CD4-positive, alpha-beta T cell treated with Interleukin-17A for 4 hours (primary cell): ENCODE measurements around the gene TLR5.

Experiments used
- DNase-seq: peaks from one replicate; pipeline ENCODE4 v3.0.0-alpha.2; 2020; ENCODE audit warnings: mixed read lengths

Gene TLR5

DNA sequence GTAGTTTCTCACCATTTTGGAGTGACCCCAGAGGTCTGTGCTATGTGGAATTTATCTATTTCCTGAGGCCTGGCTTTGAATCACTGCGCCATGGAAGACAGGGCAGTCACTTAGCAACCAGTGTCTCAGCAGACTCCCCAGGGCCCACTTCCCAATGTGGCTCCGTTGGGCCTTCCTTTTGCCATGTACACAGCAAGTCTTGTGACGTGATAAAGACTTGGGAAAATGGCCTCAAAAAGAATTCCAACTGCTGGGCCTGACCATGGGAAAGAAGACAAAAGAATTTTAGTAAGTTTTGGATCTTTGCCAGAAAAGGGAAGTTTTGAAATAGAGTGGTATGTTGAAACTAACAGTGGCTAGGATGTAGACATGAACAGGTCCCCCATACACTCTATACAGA lies 36.2 kb downstream of the TLR5 start:
- DNase-seq = no peak

DNA sequence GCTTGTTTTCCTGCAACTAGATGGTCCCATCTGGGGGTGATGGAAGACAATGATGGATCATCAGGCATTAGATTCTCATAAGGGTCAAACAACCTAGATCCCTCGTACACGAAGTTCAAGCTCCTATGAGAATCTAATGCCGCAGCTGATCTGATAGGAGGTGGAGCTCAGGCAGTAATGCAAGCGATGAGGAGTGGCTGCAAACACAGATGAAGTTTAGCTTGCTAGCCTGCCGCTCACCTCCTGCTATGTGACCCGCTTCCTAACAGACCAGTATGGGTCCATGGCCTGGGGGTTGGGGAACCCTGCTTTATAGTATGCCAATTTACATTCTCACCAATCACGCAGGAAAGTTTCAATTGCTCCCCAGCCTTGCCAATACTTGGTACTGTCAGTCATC lies 37.5 kb downstream of the TLR5 start:
- DNase-seq = no peak

DNA sequence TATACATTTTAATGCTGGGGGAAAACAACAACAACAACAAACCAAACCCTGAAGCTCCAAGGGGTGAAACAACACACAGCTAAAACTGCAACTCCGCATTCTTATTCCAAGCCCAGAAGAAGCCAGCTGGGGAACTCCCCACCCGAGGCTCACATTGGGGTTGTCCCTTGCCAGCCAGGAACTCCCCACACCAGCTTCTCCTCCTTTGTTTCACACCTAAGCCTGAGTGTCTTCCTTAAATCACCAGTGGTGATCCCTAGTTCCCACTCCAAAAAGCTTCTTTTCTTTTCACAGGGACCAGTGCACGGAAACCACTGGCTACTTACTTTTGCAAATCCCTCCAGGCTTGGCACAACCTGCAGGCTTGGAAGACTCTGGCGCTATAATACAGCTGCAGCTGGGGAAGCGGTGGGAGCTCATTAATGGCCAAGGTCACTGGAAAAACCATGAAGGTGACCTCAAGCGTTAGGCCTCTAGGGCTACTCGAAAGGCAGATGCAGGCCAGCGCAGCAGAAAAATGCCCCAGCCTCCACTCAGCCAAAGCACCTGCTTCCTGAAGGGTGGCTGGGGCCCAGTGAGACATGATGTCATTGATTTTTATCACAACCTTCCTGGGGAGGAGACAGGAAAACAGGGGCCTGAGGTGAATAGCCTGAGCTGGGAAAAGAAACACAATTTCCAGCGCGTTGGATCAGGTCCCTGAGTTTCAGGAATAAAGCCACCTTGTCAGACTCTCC lies 40.1 kb downstream of the TLR5 start:
- DNase-seq = no peak

DNA sequence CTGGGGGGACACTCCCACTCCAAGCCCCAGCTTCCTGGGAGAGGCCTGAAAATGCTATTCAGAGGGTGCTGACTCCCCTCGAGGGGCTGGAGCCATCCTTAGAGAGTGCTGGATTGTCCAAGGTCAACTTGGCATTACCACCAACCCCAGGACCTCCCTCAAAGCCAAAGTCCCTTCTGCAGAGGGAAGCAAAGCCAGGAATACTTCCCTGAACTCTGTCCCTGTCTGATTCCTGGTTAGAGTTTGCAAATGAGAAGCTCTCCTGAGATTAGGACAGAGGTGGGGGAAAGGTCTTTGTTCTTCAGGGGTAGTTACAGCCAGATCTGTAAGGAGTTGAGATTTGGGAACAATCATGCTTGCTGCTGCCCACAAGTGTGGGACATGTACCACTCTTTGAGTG lies 45.3 kb downstream of the TLR5 start:
- no peak for DNase-seq

DNA sequence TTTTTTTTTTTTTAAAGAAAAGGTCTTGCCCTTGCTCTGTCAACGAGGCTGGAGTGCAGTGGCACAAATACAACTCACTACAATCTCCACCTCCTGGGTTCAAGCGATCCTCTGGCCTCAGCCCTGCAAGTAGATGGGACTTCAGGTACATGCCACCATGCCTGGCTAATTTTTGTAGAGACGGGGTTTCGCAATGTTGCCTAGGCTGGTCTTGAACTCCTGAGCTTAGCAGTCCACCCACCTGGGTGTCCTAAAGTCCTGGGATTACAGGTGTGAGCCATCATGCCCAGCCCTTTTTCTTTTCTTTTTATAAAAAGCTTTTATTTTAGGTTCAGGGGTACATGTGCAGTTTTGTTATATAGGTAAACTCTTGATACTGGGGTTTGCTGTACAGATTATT lies 47.2 kb downstream of the TLR5 start:
- DNase-seq = no peak

DNA sequence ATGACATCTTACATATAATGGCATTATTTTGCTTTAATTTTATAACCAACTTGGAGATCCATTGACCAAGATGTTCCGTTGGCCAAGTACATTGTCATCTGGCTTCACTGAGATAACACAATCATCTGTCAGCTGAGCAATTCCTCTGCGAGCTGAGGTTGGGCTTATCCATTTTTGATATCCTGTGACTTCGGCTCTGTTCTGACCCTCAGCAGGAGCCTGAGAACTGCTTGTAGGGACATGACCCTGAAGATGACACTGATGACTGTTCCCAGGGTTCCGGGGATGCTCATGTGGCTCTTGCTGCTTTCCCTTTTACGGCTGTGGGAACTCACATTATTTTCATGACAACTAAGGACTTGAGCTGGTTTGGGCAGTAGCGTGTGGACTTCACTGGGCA lies 51.2 kb downstream of the TLR5 start:
- DNase-seq = no peak

DNA sequence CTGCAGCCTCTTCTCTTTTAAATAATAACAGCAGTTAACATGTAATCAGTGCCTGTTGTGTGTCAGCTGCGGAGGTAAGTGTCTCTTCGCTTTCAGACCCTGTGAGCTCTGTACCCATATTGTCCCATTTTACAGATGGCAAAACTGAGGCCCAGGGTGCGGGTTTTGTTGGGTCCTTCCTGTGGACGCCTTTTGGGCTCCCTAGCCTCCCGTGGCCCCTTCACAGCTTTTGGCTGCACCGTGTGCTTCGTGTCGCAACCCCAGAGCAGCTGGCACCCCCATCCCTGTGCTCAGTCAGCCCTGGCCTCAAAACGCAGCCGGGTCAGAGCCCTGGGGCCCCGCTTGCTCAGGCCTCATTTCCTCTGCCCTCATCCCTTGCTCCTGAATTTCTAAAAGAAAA lies 53.8 kb downstream of the TLR5 start:
- DNase-seq = no peak

DNA sequence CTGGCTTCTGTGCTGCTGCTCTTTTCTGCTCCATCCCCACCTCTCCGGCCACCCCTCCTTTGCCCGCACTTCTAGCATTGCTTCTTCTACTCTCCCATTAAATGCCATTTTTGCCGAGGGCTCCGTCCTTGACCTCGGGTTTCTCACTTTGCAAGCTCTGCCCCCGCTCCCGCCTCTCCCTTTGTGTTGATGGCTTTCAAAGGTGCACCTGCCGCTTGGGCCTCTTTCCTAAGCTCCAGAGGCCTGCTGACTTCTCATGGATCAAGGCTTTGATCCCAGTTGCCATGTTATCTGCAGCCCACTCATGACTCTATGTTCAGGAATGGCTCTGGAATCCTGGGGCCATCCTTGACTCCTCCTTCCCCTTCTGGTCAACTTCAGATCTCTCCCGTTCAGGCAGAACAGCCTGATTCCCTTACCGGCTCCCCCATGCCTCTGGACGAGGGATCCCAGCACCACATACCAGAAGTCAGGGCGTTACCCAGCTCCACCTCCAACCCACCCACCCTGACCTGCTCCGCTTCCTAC lies 54.3 kb downstream of the TLR5 start:
- no peak for DNase-seq

DNA sequence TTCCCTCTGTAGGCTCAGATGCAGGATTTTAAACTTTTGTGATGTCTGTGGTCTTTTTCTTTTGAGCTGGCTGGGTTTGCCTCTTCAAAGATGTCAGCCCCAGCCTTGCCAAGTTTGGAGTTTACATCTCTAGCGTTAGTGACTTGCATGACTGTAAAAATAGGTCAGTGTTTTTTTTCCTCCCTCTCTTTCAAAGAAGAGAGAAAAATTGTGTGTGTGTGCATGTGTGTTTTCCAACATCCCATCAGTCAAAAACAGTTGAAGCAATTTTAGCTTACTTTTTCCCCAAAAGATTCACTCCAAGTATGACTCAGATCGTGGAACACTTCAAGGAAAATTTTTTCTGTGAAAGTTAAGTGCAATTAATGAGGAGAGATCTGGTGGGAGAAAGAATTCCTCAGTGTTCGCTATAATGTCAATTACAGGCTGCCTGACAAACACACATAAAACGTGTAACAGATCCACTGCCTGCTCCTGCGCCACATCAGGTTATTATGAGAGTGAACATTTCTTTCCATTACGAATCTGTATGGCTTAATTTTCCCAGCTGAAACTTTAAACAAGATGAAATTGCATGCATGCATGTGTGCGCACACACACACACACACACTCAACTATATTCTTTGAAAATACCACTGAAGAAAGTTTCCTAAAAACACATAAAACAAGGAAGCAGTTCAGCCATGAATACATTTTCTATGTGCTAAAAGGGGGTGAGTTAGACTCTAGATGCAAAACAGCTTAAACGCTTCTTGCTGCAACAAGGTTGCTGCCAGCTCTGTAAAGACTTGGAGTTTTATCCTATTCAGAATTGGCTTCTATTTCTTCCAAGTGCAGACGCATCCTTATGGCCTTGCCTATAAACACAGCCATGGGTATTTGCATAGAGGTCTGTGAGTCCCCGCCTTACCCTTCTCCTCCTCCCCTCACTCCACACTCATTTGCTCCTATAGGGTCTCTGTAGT lies 55.5 kb downstream of the TLR5 start:
- DNase-seq = no peak

DNA sequence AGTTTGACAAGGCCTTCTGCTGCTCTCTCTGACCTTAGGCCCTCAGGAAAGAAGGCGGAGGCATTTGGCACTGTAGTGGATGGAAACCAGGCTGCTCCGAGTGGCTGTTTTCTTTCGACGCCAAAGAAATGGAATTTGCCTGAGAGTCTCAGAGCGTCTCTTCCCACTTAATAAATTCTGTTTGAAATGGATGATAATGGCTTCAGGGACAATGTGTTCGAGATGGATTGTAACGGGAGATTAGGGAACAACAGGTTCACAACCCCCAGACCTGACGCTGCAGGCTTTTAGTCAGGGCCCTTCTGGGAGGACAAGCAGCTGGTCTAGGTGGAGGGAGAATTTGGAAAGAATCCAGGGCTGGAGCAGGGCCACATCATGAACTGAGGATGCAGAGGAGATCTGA lies 58.6 kb downstream of the TLR5 start:
- DNase-seq = no peak

DNA sequence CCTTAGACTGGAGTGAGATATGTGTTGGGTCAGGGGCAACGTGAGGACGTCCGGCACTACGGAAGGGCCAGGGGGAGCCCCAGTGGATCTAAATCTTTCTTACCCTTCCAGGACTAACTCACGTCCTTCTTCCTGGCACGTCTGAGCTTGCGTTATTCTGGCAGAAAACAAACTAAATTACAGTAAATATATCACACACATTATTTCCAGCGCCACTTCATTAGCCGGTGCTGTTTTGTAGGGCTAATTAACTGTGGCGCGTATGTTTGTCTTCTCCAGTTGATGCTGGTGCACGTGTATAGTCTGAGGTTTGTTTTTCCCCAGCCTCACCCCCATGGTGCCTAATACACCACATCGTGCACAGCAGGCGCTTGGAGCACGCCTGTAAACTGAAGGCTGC lies 59.2 kb downstream of the TLR5 start:
- no peak for DNase-seq

DNA sequence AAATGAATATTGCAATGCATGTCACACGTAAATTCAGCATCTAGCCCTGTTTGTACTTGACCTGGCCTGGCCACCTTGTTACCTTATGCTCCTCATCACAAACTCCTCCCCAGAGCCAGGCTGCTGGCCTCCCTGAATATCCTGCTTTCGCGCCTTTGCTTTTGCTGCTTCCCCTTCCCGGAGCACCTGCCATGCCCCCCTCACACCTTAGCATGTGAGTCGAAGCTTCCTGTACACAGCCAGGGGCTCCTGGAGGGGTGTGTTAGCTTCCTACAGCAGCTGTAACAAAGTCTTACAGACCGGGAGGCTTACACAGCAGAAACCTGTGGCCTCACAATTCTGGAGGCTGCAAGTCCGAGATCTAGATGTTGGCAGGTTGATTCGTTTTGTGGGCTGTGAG lies 60.1 kb downstream of the TLR5 start:
- no peak for DNase-seq

DNA sequence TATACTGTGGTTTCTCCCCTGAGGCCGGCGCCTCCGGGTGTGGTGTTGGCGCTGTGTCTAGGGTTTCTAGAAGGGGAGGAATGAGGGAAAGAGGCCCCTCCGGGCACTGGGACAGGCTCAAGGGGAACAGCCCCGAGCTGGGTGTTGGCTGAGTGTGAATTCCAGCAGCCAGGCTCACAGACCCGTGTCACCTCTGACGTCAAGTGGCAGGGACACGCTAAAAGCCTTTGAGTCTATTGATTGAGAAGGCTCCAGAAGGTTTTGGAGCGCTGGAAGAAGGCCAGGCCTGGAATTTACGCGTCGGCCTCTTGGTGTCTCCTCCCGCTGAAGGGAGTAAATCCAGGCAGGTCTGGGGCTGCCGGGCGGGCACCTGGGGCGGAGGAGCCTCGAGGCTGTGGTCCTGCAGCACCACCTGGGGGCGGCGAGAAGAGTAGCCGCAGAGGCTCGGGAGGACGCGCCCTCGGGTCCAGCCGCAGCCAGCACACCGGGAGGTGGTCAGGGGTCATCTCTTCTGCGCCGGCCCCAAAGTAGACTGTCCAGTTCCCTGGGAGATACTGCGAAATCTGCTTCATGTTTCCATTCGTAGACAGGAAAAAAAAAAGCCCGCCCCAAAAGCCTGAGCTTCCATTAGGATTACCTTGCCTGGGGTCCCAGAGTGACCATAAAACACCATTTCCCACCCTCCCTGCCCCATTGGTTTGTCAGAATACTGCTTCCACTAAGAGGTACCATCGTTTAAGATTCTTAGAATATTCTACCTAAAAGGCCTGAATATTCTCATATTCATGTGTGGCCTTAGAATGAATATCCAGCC lies 61.7 kb downstream of the TLR5 start:
- DNase-seq = peak; percentile 78

DNA sequence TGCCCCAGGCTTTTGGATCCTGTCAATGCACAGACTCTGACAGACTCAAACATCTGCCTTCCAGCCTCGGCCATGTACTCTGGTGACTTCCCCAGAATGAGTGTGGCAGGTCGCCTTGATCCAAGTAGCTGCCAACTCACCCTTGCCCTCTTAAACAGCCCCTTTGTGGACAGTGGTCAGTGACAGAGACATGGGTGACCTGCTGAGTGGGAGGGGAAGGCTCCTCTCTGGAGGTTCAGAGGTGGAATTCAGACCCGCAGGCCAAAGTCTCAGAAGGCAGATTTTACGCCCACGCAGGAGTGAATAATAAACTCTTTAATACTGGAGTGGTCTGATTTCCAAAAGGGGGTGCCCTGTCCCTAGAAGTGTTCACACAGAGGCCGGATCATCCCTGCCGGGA lies 63.5 kb downstream of the TLR5 start:
- no peak for DNase-seq

DNA sequence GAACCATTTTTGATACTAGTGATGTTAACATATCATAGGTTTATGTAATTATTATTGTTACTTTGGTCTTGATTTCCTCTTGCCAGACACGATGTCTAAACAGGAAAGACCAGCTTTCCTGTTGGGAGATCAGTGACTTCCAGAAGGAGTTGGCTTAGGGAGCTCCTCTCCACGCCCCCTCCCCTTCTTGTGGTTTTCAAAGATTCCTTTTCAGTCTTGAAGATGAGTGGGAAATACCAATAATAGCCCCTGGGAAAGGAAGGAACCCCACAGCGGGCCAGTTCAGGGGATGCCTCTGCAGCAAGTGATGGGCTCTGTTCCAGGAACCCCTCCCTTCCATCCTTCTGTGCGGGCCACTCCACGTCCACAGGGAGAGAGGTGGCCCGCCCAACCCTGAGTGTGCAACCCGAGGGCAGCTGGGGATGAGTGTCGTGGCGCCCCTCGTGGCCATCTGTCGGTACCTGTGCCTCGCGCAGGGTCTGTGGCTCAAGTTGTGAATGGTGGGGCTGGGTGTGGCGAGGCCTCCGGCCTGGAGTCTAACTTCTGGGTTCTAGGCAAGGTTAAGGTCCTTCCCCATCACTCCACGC lies 65.7 kb downstream of the TLR5 start:
- no peak for DNase-seq

DNA sequence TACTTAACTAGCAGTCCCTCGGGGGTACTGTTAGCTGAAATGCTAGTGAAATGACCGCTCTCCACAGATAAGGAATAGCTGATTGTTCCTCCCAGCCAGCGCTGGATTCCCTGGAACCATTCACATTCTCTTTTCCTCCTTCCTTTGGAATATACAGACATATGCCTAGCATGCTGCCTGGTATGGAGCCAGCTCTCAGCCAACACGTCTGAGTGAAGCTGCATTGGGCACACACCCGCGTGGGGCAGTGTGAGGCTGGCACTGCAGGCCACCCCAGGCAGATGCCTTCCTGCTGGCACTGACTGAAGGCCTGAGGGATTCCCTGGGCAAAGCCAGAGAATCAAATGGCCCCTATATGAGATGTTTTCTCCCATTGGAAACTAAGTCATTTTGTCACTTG lies 66.7 kb downstream of the TLR5 start:
- DNase-seq = no peak

DNA sequence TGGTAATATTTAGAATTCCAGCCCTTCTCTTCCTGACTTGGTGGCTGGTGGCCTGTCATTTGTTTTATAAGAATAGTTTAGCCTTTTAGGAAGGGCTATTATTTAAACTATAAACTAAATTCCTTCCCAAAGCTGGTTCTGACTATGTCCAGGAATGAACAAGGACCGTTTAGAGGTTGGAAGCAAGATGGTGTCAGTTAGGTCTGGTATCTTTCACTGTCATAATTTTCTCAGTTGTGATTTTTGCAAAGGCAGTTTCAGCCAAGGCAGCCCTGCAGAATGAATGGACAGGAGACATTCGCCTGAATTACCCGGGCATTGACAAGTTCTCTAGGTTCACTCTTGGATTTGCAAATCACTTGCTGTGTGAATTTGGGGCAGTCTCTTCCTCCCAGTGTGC lies 67.2 kb downstream of the TLR5 start:
- DNase-seq = no peak

DNA sequence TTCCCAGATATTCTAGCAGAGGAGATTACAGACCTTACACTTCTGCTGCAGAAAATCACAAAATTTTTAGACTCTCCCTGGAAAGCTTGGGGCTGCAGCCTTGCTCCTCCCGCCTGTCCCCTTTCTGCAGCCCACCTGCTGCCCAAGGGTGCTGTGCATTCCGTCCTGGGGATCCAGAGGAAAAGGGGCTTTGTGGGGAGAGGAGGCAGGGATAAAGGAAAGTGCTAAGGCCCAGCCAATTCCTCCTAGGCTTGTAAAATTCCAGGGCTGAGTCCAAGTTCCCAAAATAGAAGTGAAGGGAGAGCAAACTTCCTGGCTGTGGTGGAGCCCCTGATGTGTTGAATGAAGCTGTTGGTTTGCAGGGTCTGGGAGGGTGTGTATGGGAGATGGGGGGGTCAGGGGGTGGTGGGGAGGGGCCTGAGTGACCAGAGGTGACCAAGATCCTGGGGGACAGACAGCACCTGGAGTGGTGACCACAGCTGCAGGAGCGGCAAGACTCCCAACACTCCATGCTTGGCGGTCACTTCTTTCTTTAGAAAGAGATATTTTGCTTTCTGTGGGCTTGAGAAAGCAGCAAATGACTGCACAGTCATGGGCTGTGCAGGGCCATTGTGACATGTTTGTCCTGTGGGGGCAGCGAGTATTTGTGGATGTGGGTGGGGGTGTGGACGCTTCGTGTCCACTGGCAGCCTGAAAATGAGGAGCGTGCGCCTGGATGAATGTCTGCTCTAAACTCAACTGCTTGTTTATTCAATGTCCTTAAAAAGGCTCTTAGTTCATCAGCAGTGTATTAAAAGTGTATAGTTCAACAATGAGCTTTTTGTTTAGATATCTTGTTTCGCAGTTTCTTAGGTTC lies 68.4 kb downstream of the TLR5 start:
- DNase-seq = no peak

DNA sequence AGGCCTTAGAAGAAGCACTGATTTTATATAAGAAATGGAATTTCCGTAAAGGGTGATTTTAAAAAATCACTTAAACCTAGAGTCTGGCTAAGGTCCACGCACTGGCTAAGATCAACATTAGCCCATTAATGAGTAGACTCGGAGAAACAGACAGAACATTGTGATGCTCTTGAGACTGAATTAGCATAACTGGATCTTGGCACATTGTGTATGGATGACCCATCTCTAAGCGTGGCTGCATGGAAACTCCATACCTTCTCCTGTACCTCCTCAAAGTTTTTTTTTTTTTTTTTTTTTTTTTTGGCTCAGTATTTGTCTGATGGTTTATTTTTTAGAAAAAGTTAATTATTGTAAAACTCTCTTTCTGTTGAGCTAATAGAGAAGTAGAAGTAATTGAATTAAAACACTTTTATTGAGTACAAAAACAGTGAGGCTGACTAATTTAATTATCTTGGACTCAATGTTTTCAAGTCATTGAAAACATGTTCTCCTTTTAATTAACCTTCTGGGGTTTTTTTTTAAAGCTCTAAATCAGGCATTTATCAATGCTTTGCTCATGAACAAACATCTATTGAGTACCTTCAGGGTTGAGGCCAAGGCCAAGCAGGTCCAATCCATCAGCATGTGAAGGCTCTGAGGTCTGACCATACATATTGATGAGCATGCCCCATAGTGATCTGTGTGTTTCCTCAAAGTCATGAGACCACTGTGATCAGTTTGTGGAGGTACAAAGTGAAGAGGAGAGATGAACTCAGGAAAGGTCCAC lies 74.0 kb downstream of the TLR5 start:
- DNase-seq = no peak

DNA sequence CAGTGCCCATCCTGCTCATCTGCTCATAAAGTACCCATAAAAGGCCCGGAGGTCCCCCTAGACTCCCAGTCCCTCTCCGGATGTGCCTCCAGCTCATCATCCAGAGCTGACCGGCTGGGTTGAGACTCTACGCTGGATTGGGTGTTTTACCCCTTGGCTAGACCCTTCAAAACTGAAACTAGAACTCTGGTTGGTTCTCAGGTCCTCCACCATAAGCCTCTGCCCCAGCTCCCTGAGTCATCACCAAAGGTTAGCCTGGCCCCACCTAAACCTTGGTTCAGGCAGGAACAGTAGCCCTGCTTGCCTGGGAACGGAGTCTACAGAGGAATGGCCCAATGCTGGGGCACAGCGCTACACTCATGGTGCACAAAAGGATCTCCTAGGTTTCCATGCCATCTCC lies 75.1 kb downstream of the TLR5 start:
- DNase-seq = no peak

DNA sequence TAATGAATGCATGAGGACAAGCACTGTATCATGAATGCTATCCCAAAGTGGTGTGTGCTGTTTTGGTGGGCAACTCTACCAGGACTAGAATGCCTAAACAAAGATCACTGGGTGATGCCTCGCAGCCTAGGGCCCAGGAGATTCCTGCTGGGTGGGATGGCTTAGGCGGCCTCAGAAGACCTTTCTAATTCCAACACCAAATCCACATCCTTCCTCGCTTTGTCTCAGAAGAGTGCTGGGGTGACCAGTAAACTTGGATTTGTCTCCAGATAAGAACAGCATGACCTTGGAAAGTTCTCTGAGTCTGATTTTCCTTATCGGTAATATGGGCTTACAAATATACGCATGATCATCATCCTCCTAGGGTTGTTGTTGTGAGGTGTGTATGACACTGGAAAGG lies 76.6 kb downstream of the TLR5 start:
- no peak for DNase-seq
